Activated CD8-positive, alpha-beta memory T cell treated with anti-CD3 and anti-CD28 coated beads for 48 hours (primary cell): ENCODE measurements around the gene CEP97.

Experiments used
- DNase-seq, 3 experiments: peaks; one replicate each; pipeline ENCODE4 v3.0.0-alpha.2; 2020; ENCODE audit warnings: low read depth in 2 of 3, low spot score in 2 of 3

The CEP97 gene

GRCh38 chr3:101813817-101814440, 89.5 kb downstream of the CEP97 start:
- no peak for DNase-seq

GRCh38 chr3:101814835-101815234, 90.4 kb downstream of the CEP97 start:
- no peak for DNase-seq

- no peak for DNase-seq
Observed at GRCh38 chr3:101816215-101817149, 92.1 kb downstream of the CEP97 start.

GRCh38 chr3:101817992-101818391, 93.6 kb downstream of the CEP97 start:
- DNase-seq, result no peak

GRCh38 chr3:101819649-101820206, 95.3 kb downstream of the CEP97 start:
- no peak for DNase-seq
